ENCODE measurements around the gene CPNE4.

GRCh38 chr3:131616719-131617118, 418.1 kb downstream of the CPNE4 start:
- TF ChIP-seq CTCF (IDR thresholded peaks at IDR 0.05 in 4 of 5, conservative IDR thresholded peaks at IDR 0.05 in 1 of 5) (no peak), POLR2A (IDR thresholded peaks at IDR 0.05) (no peak)
